Activated T-helper 17 cell treated with anti-CD3 and anti-CD28 coated beads, Interleukin-2, amount 50 U/mL, for 72 hours (primary cell): ENCODE results near the gene DLG2. TPM values are rescaled to one million over a fixed set of nuclear protein-coding genes. Genes with fewer than 3 reads are reported as not detected.
"Not testable (repeated sequence)": the region's sequence is repeated elsewhere in the genome, so short reads cannot be mapped to it uniquely, and the experiment has no call there.

ENCODE experiments used
- ATAC-seq: fragments of 150-1000 bp; cut with Tn5 transposase; replicated peaks from 2 replicates; pipeline ENCODE4 v1.10.0; 2021; ENCODE audit warnings: mild to moderate bottlenecking, moderate library complexity
- H3K27ac Mint-ChIP-seq: one replicate; pipeline ENCODE4 v1.8.0; 2022; ENCODE audit warnings: mixed read lengths
- H3K27me3 Mint-ChIP-seq: one replicate; pipeline ENCODE4 v1.8.0; 2022; ENCODE audit warnings: mixed read lengths
- H3K36me3 Mint-ChIP-seq: one replicate; pipeline ENCODE4 v1.8.0; 2022; ENCODE audit warnings: low read depth, mild to moderate bottlenecking, mixed read lengths
- H3K4me1 Mint-ChIP-seq: one replicate; pipeline ENCODE4 v1.8.0; 2022; ENCODE audit warnings: mixed read lengths
- H3K4me3 Mint-ChIP-seq: one replicate; pipeline ENCODE4 v1.8.0; 2022; ENCODE audit warnings: mild to moderate bottlenecking, mixed read lengths
- H3K9me3 Mint-ChIP-seq: one replicate; pipeline ENCODE4 v1.8.0; 2022; ENCODE audit warnings: mixed read lengths
- total RNA-seq, 2 donors: library from RNA; stranded (reverse); gene quantifications; one replicate each; pipeline ENCODE4 v1.2.3, GENCODE V29; 2022

The DLG2 gene
- total RNA-seq, 2 donors from 2014 or later = 1.5 to 1.9 TPM

- Mint-ChIP-seq H3K36me3 (no peaks in the 10 kb centered on the region), H3K27me3 (no peaks in the 10 kb centered on the region), H3K9me3 (no peaks in the 10 kb centered on the region), H3K4me1 (no peaks in the 10 kb centered on the region), H3K27ac (no peak overlapping the region), H3K4me3 (no peak overlapping the region)
- ATAC-seq = no peak
Measured at GRCh38 chr11:83601201-83601913, 2025.8 kb downstream of the DLG2 start.

- no peak for ATAC-seq
- Mint-ChIP-seq H3K4me3 (no peak overlapping the region), H3K4me1 (no peaks in the 10 kb centered on the region)
Measured at GRCh38 chr11:83600661-83601060, 2026.5 kb downstream of the DLG2 start.

GRCh38 chr11:83599066-83599465 lies 2028.1 kb downstream of the DLG2 start:
- Mint-ChIP-seq H3K27ac (no peak overlapping the region), H3K36me3 (no peaks in the 10 kb centered on the region)
- no peak for ATAC-seq

More at GRCh38 chr11:83600661-83601060, 2026.5 kb downstream of the DLG2 start:
- no peaks in the 10 kb centered on the region for H3K9me3 Mint-ChIP-seq
- no peaks in the 10 kb centered on the region for H3K36me3 Mint-ChIP-seq
- no peaks in the 10 kb centered on the region for H3K27me3 Mint-ChIP-seq
- H3K27ac Mint-ChIP-seq = no peak overlapping the region

GRCh38 chr11:83587797-83588196 lies 2039.3 kb downstream of the DLG2 start:
- not testable (repeated sequence) for H3K36me3 Mint-ChIP-seq, H3K27me3 Mint-ChIP-seq

More at GRCh38 chr11:83599066-83599465, 2028.1 kb downstream of the DLG2 start:
- Mint-ChIP-seq H3K9me3 (no peaks in the 10 kb centered on the region), H3K27me3 (no peaks in the 10 kb centered on the region), H3K4me3 (no peak overlapping the region), H3K4me1 (no peaks in the 10 kb centered on the region)

GRCh38 chr11:83583757-83584366 lies 2043.3 kb downstream of the DLG2 start:
- peaks cover 15% of the 10 kb centered on the region for H3K27me3 Mint-ChIP-seq
- ATAC-seq = peak; percentile 95
- H3K27ac Mint-ChIP-seq = no peak overlapping the region
- no peaks in the 10 kb centered on the region for H3K4me1 Mint-ChIP-seq
- H3K4me3 Mint-ChIP-seq = no peak overlapping the region
- no peaks in the 10 kb centered on the region for H3K9me3 Mint-ChIP-seq
- no peaks in the 10 kb centered on the region for H3K36me3 Mint-ChIP-seq

More at GRCh38 chr11:83587797-83588196, 2039.3 kb downstream of the DLG2 start:
- H3K9me3 Mint-ChIP-seq, H3K4me1 Mint-ChIP-seq, ATAC-seq, H3K27ac Mint-ChIP-seq, H3K4me3 Mint-ChIP-seq: not testable (repeated sequence)

- no peak for ATAC-seq
- Mint-ChIP-seq H3K4me1 (no peaks in the 10 kb centered on the region), H3K9me3 (no peaks in the 10 kb centered on the region), H3K4me3 (no peak overlapping the region), H3K36me3 (no peaks in the 10 kb centered on the region), H3K27ac (no peak overlapping the region), H3K27me3 (peaks cover 10% of the 10 kb centered on the region)
Measured at GRCh38 chr11:83574519-83574918, 2052.6 kb downstream of the DLG2 start.

- no peak overlapping the region for H3K27ac Mint-ChIP-seq
- peaks cover 17% of the 10 kb centered on the region for H3K27me3 Mint-ChIP-seq
- H3K4me3 Mint-ChIP-seq = no peak overlapping the region
- no peaks in the 10 kb centered on the region for H3K36me3 Mint-ChIP-seq
- H3K4me1 Mint-ChIP-seq = no peaks in the 10 kb centered on the region
- ATAC-seq = no peak
- H3K9me3 Mint-ChIP-seq = no peaks in the 10 kb centered on the region
Measured at GRCh38 chr11:83572581-83573496, 2054.3 kb downstream of the DLG2 start.

- H3K4me3 Mint-ChIP-seq = no peak overlapping the region
- no peaks in the 10 kb centered on the region for H3K4me1 Mint-ChIP-seq
- peaks cover 17% of the 10 kb centered on the region for H3K27me3 Mint-ChIP-seq
- H3K36me3 Mint-ChIP-seq = no peaks in the 10 kb centered on the region
- H3K27ac Mint-ChIP-seq = no peak overlapping the region
- ATAC-seq = no peak
- H3K9me3 Mint-ChIP-seq = no peaks in the 10 kb centered on the region
Measured at GRCh38 chr11:83571302-83571701, 2055.8 kb downstream of the DLG2 start.

- H3K4me3 Mint-ChIP-seq = no peak overlapping the region
- H3K9me3 Mint-ChIP-seq = no peaks in the 10 kb centered on the region
- no peaks in the 10 kb centered on the region for H3K4me1 Mint-ChIP-seq
- H3K27me3 Mint-ChIP-seq = peaks cover 13% of the 10 kb centered on the region
- no peak overlapping the region for H3K27ac Mint-ChIP-seq
- ATAC-seq = no peak
- H3K36me3 Mint-ChIP-seq = no peaks in the 10 kb centered on the region
Measured at GRCh38 chr11:83569134-83569805, 2057.9 kb downstream of the DLG2 start.

- no peak for ATAC-seq
- H3K27ac Mint-ChIP-seq = no peak overlapping the region
- no peaks in the 10 kb centered on the region for H3K36me3 Mint-ChIP-seq
- H3K4me1 Mint-ChIP-seq = no peaks in the 10 kb centered on the region
- peaks cover 13% of the 10 kb centered on the region for H3K27me3 Mint-ChIP-seq
- no peak overlapping the region for H3K4me3 Mint-ChIP-seq
- H3K9me3 Mint-ChIP-seq = no peaks in the 10 kb centered on the region
Measured at GRCh38 chr11:83568516-83568915, 2058.6 kb downstream of the DLG2 start.

- peak; percentile 35 for ATAC-seq
- H3K36me3 Mint-ChIP-seq = no peaks in the 10 kb centered on the region
- H3K27ac Mint-ChIP-seq = no peak overlapping the region
- no peaks in the 10 kb centered on the region for H3K9me3 Mint-ChIP-seq
- no peaks in the 10 kb centered on the region for H3K4me1 Mint-ChIP-seq
- H3K27me3 Mint-ChIP-seq = peaks cover 13% of the 10 kb centered on the region
- H3K4me3 Mint-ChIP-seq = no peak overlapping the region
Measured at GRCh38 chr11:83566950-83567349, 2060.2 kb downstream of the DLG2 start.

GRCh38 chr11:83564870-83565269 lies 2062.3 kb downstream of the DLG2 start:
- no peak for ATAC-seq
- Mint-ChIP-seq H3K4me3 (no peak overlapping the region), H3K27me3 (peaks cover 7% of the 10 kb centered on the region), H3K9me3 (no peaks in the 10 kb centered on the region), H3K27ac (no peak overlapping the region), H3K36me3 (no peaks in the 10 kb centered on the region), H3K4me1 (no peaks in the 10 kb centered on the region)

- H3K27ac Mint-ChIP-seq = no peak overlapping the region
- H3K4me3 Mint-ChIP-seq = no peak overlapping the region
- ATAC-seq = no peak
- peaks cover 8% of the 10 kb centered on the region for H3K27me3 Mint-ChIP-seq
- no peaks in the 10 kb centered on the region for H3K9me3 Mint-ChIP-seq
- H3K36me3 Mint-ChIP-seq = no peaks in the 10 kb centered on the region
- no peaks in the 10 kb centered on the region for H3K4me1 Mint-ChIP-seq
Measured at GRCh38 chr11:83558281-83558680, 2068.9 kb downstream of the DLG2 start.

- H3K9me3 Mint-ChIP-seq = no peaks in the 10 kb centered on the region
- H3K27ac Mint-ChIP-seq = no peak overlapping the region
- no peaks in the 10 kb centered on the region for H3K36me3 Mint-ChIP-seq
- no peak for ATAC-seq
- H3K27me3 Mint-ChIP-seq = peaks cover 8% of the 10 kb centered on the region
- H3K4me1 Mint-ChIP-seq = no peaks in the 10 kb centered on the region
- H3K4me3 Mint-ChIP-seq = no peak overlapping the region
Measured at GRCh38 chr11:83557653-83558052, 2069.5 kb downstream of the DLG2 start.
